Kidney tubule cell (primary cell): Measurements from ENCODE around the gene ZNF567.

ENCODE experiments used
- DNase-seq: peaks from one replicate; pipeline ENCODE4 v3.0.0-alpha.2; 2018; ENCODE audit warnings: low spot score

Gene ZNF567

GRCh38 chr19:36750066-36750691 lies 62.8 kb downstream of the ZNF567 start:
- DNase-seq = no peak
